Sigmoid colon (tissue), 7 donors: ENCODE results near the gene SGSM1. TPM values are rescaled to one million over a fixed set of nuclear protein-coding genes. Genes with fewer than 3 reads are reported as not detected.

Experiments
- DNase-seq: peaks from one replicate; pipeline ENCODE4 v3.0.0-alpha.2; 2019
- H3K27ac ChIP-seq, 4 donors: fragments of 200-600 bp; sonication (generic); one replicate each; pipeline ENCODE4 v1.5.1; 2016 to 2019; ENCODE audit warnings: mild to moderate bottlenecking in 1 of 4
- H3K27me3 ChIP-seq, 3 donors: fragments of 200-600 bp; sonication (generic); one replicate each; pipeline ENCODE4 v1.5.1; 2019; ENCODE audit warnings: mild to moderate bottlenecking in 1 of 3
- H3K36me3 ChIP-seq, 4 donors: fragments of 200-600 bp; sonication (generic); one replicate each; pipeline ENCODE4 v1.5.1; 2016 to 2019
- H3K4me1 ChIP-seq, 4 donors: fragments of 200-600 bp; sonication (generic); one replicate each; pipeline ENCODE4 v1.5.1; 2017 to 2019
- H3K4me3 ChIP-seq, 4 donors: fragments of 200-600 bp; sonication (generic); one replicate each; pipeline ENCODE4 v1.5.1; 2017 to 2019; ENCODE audit warnings: mild to moderate bottlenecking in 2 of 4, moderate library complexity in 1 of 4
- H3K9me3 ChIP-seq, 4 donors: fragments of 200-600 bp in 3 of 4; sonication (generic) in 3 of 4; one replicate each; pipeline versions ENCODE4 v1.5.1 to v1.6.1; 2013 to 2019
- CTCF ChIP-seq, 4 experiments: fragments of 450-650 bp in 3 of 4; fragments of 200-600 bp in 1 of 4; IDR thresholded peaks; one replicate each; pipeline ENCODE4 v1.5.1; 2016 to 2019; ENCODE audit warnings: antibody characterized with exemption in 4 of 4, mild to moderate bottlenecking in 3 of 4, moderate library complexity in 2 of 4
- EP300 ChIP-seq, 4 donors: sonication (generic); formaldehyde crosslinking; IDR thresholded peaks; one replicate each; pipeline ENCODE4 v1.6.1; 2017; ENCODE audit warnings: antibody characterized with exemption in 4 of 4
- POLR2A ChIP-seq, 2 donors: fragments of 450-650 bp; IDR thresholded peaks; one replicate each; pipeline ENCODE4 v1.6.1; 2016; ENCODE audit warnings: antibody characterized with exemption in 2 of 2, mild to moderate bottlenecking in 2 of 2, moderate library complexity in 2 of 2
- POLR2AphosphoS5 ChIP-seq, 4 donors: sonication (generic); formaldehyde crosslinking; IDR thresholded peaks; one replicate each; pipeline ENCODE4 v1.6.1; 2017; ENCODE audit warnings: antibody characterized with exemption in 4 of 4
- WGBS, 2 donors: extraction: QIAGEN DNeasy Blood & Tissue Kit; methylation state at CpG; one replicate each; pipeline ENCODE4 v1.1.7; 2013; 5-methylcytosine and 5-hydroxymethylcytosine counted together
- intact Hi-C: fragments of 100-400 bp; cut with DNase I; formaldehyde crosslinking; loops from one replicate; pipeline ENCODE4 v1.15.1; 2023
- polyA plus RNA-seq, 3 donors: library from polyadenylated mRNA; stranded (reverse); fragments of 200-250 nt; gene quantifications; one replicate each; pipeline ENCODE4 v1.2.3, GENCODE V29; 2013
- total RNA-seq, 4 donors: library from RNA; depleted of rRNA; stranded (reverse); fragments of >200 nt; gene quantifications; one replicate each; pipeline ENCODE4 v1.1.0, GENCODE V29; 2016
- donor health status: healthy with polysubstance abuse.
- donor health status: Bipolar disorder and iron deficiency.
- donor health status: healthy.

The SGSM1 gene
- total and polyA plus RNA-seq, 7 donors = 0.46 to 3.6 (median 2.3) TPM

- intact Hi-C loops = no loop called here
- WGBS, 2 donors = 75 to 84% methylated on average over 12 of the region's 12 CpGs
- no peak for TF ChIP-seq EP300 (IDR thresholded peaks at IDR 0.05)
- no peak for TF ChIP-seq CTCF (IDR thresholded peaks at IDR 0.05)
- no peak for TF ChIP-seq POLR2AphosphoS5 (IDR thresholded peaks at IDR 0.05)
- no peak for TF ChIP-seq POLR2A (IDR thresholded peaks at IDR 0.05)
- DNase-seq = no peak
- Histone ChIP-seq H3K4me1 (peaks cover 0 to 2% (median under 1%) of the 10 kb centered on the region in 4 donors), H3K27ac (no peak overlapping the region), H3K36me3 (no peaks in the 10 kb centered on the region), H3K9me3 (no peaks in the 10 kb centered on the region), H3K4me3 (no peak overlapping the region), H3K27me3 (peaks cover 0 to 11% (median 0%) of the 10 kb centered on the region in 3 donors)
Observed at GRCh38 chr22:24947881-24948280, 141.9 kb downstream of the SGSM1 start.

GRCh38 chr22:24948356-24949202 lies 142.6 kb downstream of the SGSM1 start:
- WGBS, 2 donors = 90 to 91% methylated on average over 13 of the region's 13 CpGs
- DNase-seq = no peak
- Histone ChIP-seq H3K4me1 (peaks cover 0 to 9% (median 7%) of the 10 kb centered on the region in 4 donors), H3K9me3 (no peaks in the 10 kb centered on the region), H3K4me3 (no peak overlapping the region), H3K36me3 (no peaks in the 10 kb centered on the region), H3K27me3 (peaks cover 0 to 15% (median 0%) of the 10 kb centered on the region in 3 donors), H3K27ac (no peak overlapping the region)
- intact Hi-C loops = no loop called here
- TF ChIP-seq POLR2A (IDR thresholded peaks at IDR 0.05) (no peak), EP300 (IDR thresholded peaks at IDR 0.05) (no peak), CTCF (IDR thresholded peaks at IDR 0.05) (no peak), POLR2AphosphoS5 (IDR thresholded peaks at IDR 0.05) (no peak)

- Histone ChIP-seq H3K27me3 (peaks cover 0 to 15% (median 0%) of the 10 kb centered on the region in 3 donors), H3K27ac (no peak overlapping the region), H3K9me3 (no peaks in the 10 kb centered on the region), H3K36me3 (no peaks in the 10 kb centered on the region), H3K4me1 (peaks cover 0 to 17% (median 9%) of the 10 kb centered on the region in 4 donors), H3K4me3 (no peak overlapping the region)
- no peak for DNase-seq
- intact Hi-C loops = no loop called here
- no peak for TF ChIP-seq POLR2A (IDR thresholded peaks at IDR 0.05)
- TF ChIP-seq POLR2AphosphoS5 (IDR thresholded peaks at IDR 0.05) = no peak
- no peak for TF ChIP-seq EP300 (IDR thresholded peaks at IDR 0.05)
- no peak for TF ChIP-seq CTCF (IDR thresholded peaks at IDR 0.05)
- WGBS, 2 donors = 33 to 52% methylated on average over 7 of the region's 7 CpGs
Observed at GRCh38 chr22:24950272-24950902, 144.4 kb downstream of the SGSM1 start.

GRCh38 chr22:24951942-24952836 lies 146.2 kb downstream of the SGSM1 start, which contains the start of gene KIAA1671:
Gene KIAA1671, plus strand, starts transcription at chr22:24952716. Its CDS starts 75,284 bp downstream, at chr22:25028000.
- peaks cover 0 to 10% (median 0%) of the 10 kb centered on the region in 3 donors for H3K27me3 ChIP-seq
- 1 to 2% methylated on average over 71 of the region's 71 CpGs for WGBS, 2 donors
- peaks cover 0 to 17% (median 9%) of the 10 kb centered on the region in 4 donors for H3K4me1 ChIP-seq
- intact Hi-C loops = loop anchor here (1.0 to 2.0 kb wide), 2 partner anchors 57 to 96 kb away; no protein-coding TSS in a partner anchor
- H3K36me3 ChIP-seq = no peaks in the 10 kb centered on the region
- TF ChIP-seq POLR2A (IDR thresholded peaks at IDR 0.05) = no peak
- peak; percentile 88 to 99 (median 98) for TF ChIP-seq CTCF (IDR thresholded peaks at IDR 0.05)
- peak within 1 kb of the TSS; percentile 68 to 77 (median 71) for H3K27ac ChIP-seq
- peak; percentile 88 for DNase-seq
- H3K9me3 ChIP-seq = no peaks in the 10 kb centered on the region
- peak within 1 kb of the TSS; percentile 59 to 79 (median 76) for H3K4me3 ChIP-seq
